Subcutaneous abdominal adipose tissue (tissue), 5 donors: ENCODE results near the gene GABPA.
A peak's percentile ranks its signal among the peaks of the same experiment; 100 is the strongest.
"Not testable (repeated sequence)": the region's sequence is repeated elsewhere in the genome, so short reads cannot be mapped to it uniquely, and the experiment has no call there.

ENCODE experiments used
- H3K27ac ChIP-seq: one replicate; pipeline ENCODE4 v1.7.0; 2013; ENCODE audit warnings: low read depth, mild to moderate bottlenecking, inconsistent platforms, low read length, moderate library complexity
- H3K27me3 ChIP-seq, 5 donors: one replicate each; pipeline ENCODE4 v1.7.0; 2013; ENCODE audit warnings: low read length in 5 of 5, inconsistent platforms in 1 of 5; ENCODE audit not compliant: control insufficient read depth in 5 of 5, insufficient read depth in 4 of 5
- H3K36me3 ChIP-seq, 5 donors: one replicate each; pipeline ENCODE4 v1.7.0; 2013; ENCODE audit warnings: low read length in 5 of 5; ENCODE audit not compliant: control insufficient read depth in 5 of 5, insufficient read depth in 5 of 5
- H3K4me1 ChIP-seq, 5 donors: one replicate each; pipeline ENCODE4 v1.7.0; 2013; ENCODE audit warnings: low read length in 5 of 5, mild to moderate bottlenecking in 3 of 5, moderate library complexity in 1 of 5; ENCODE audit not compliant: control insufficient read depth in 5 of 5, insufficient read depth in 5 of 5
- H3K4me3 ChIP-seq, 5 donors: one replicate each; pipeline ENCODE4 v1.7.0; 2013; ENCODE audit warnings: low read length in 5 of 5, low read depth in 1 of 5
- H3K9ac ChIP-seq, 5 donors: one replicate each; pipeline ENCODE4 v1.7.0; 2013; ENCODE audit warnings: low read length in 5 of 5, mild to moderate bottlenecking in 4 of 5, moderate library complexity in 3 of 5
- H3K9me3 ChIP-seq, 5 donors: one replicate each; pipeline ENCODE4 v1.7.0; 2013; ENCODE audit warnings: low read length in 5 of 5; ENCODE audit not compliant: control insufficient read depth in 5 of 5
- donor health status: healthy.
- donor health status: healthy.
- donor health status: healthy.
- donor health status: healthy.
- donor health status: healthy.

GABPA gene

GRCh38 chr21:25734904-25735645, at the start of gene GABPA, which contains the start of gene ATP5PF:
GABPA (plus strand) TSS chr21:25734972; CDS start chr21:25741599, 6,627 bp downstream.
ATP5PF (minus strand) TSS chr21:25734904; CDS start chr21:25729794, 5,110 bp downstream.
- Histone ChIP-seq H3K27me3 (no peaks in the 10 kb centered on the region), H3K4me3 (peak within 1 kb of the TSS; percentile 81 to 96 (median 96)), H3K9me3 (no peaks in the 10 kb centered on the region), H3K36me3 (peaks cover 0 to under 1% (median 0%) of the 10 kb centered on the region in 5 donors), H3K9ac (peak within 1 kb of the TSS; percentile 93 to 99 (median 97)), H3K27ac (peak within 1 kb of the TSS; percentile 99), H3K4me1 (peaks cover 0 to 65% (median 51%) of the 10 kb centered on the region in 5 donors)

GRCh38 chr21:25687787-25688186, 47.0 kb upstream of the GABPA start:
- Histone ChIP-seq H3K9me3 (no peaks in the 10 kb centered on the region), H3K36me3 (peaks cover 0 to 3% (median 0%) of the 10 kb centered on the region in 5 donors), H3K4me1 (peaks cover 0 to 41% (median 3%) of the 10 kb centered on the region in 5 donors), H3K4me3 (no peak overlapping the region), H3K9ac (no peak overlapping the region), H3K27me3 (no peaks in the 10 kb centered on the region), H3K27ac (peak overlapping the region; percentile 45)

GRCh38 chr21:25688275-25689155, 46.3 kb upstream of the GABPA start:
- Histone ChIP-seq H3K4me1 (peaks cover 0 to 41% (median 3%) of the 10 kb centered on the region in 5 donors), H3K36me3 (peaks cover 0 to 3% (median 0%) of the 10 kb centered on the region in 5 donors), H3K27ac (peak overlapping the region; percentile 45), H3K4me3 (no peak overlapping the region), H3K9me3 (no peaks in the 10 kb centered on the region), H3K27me3 (no peaks in the 10 kb centered on the region), H3K9ac (no peak overlapping the region)

- peaks cover 0 to 41% (median 3%) of the 10 kb centered on the region in 5 donors for H3K4me1 ChIP-seq
- no peaks in the 10 kb centered on the region for H3K27me3 ChIP-seq
- no peak overlapping the region for H3K9ac ChIP-seq
- peak overlapping the region; percentile 42 for H3K27ac ChIP-seq
- H3K4me3 ChIP-seq: no peak overlapping the region
- H3K36me3 ChIP-seq: peaks cover 0 to 6% (median 2%) of the 10 kb centered on the region in 5 donors
- H3K9me3 ChIP-seq: no peaks in the 10 kb centered on the region
Measured at GRCh38 chr21:25689226-25689625, 45.5 kb upstream of the GABPA start.

GRCh38 chr21:25691976-25692375, 42.8 kb upstream of the GABPA start:
- Histone ChIP-seq H3K9me3 (no peaks in the 10 kb centered on the region), H3K27ac (no peak overlapping the region), H3K4me3 (no peak overlapping the region), H3K36me3 (peaks cover 0 to 6% (median 2%) of the 10 kb centered on the region in 5 donors), H3K4me1 (peaks cover 0 to 22% (median 0%) of the 10 kb centered on the region in 5 donors), H3K9ac (no peak overlapping the region), H3K27me3 (no peaks in the 10 kb centered on the region)

GRCh38 chr21:25695461-25695860, 39.3 kb upstream of the GABPA start:
- not testable (repeated sequence) for H3K4me1 ChIP-seq, H3K27ac ChIP-seq, H3K9ac ChIP-seq, H3K27me3 ChIP-seq, H3K9me3 ChIP-seq, H3K4me3 ChIP-seq
- H3K36me3 ChIP-seq: peaks cover 0 to 11% (median 2%) of the 10 kb centered on the region in 5 donors

- Histone ChIP-seq H3K36me3 (peaks cover 0 to 5% (median 0%) of the 10 kb centered on the region in 5 donors), H3K4me3 (no peak overlapping the region), H3K9ac (no peak overlapping the region), H3K4me1 (no peaks in the 10 kb centered on the region), H3K9me3 (no peaks in the 10 kb centered on the region), H3K27ac (no peak overlapping the region), H3K27me3 (no peaks in the 10 kb centered on the region)
Measured at GRCh38 chr21:25700741-25701140, 34.0 kb upstream of the GABPA start.

- H3K27me3 ChIP-seq: no peaks in the 10 kb centered on the region
- H3K27ac ChIP-seq: no peak overlapping the region
- H3K9me3 ChIP-seq: no peaks in the 10 kb centered on the region
- H3K4me1 ChIP-seq: no peaks in the 10 kb centered on the region
- H3K4me3 ChIP-seq: no peak overlapping the region
- H3K36me3 ChIP-seq: peaks cover 0 to 5% (median 0%) of the 10 kb centered on the region in 5 donors
- peak overlapping the region in 1 of 5 donors; percentile 24 for H3K9ac ChIP-seq
Measured at GRCh38 chr21:25701529-25701928, 33.2 kb upstream of the GABPA start.

GRCh38 chr21:25708467-25709065, 26.2 kb upstream of the GABPA start:
- Histone ChIP-seq H3K4me1 (no peaks in the 10 kb centered on the region), H3K36me3 (peaks cover 0 to 14% (median 3%) of the 10 kb centered on the region in 5 donors), H3K27me3 (no peaks in the 10 kb centered on the region), H3K9me3 (no peaks in the 10 kb centered on the region), H3K4me3 (no peak overlapping the region), H3K9ac (no peak overlapping the region), H3K27ac (no peak overlapping the region)
